Measurements from ENCODE around the gene TROAP. TPM values are rescaled to one million over a fixed set of nuclear protein-coding genes. Genes with fewer than 3 reads are reported as not detected.

The TROAP gene, protein sequence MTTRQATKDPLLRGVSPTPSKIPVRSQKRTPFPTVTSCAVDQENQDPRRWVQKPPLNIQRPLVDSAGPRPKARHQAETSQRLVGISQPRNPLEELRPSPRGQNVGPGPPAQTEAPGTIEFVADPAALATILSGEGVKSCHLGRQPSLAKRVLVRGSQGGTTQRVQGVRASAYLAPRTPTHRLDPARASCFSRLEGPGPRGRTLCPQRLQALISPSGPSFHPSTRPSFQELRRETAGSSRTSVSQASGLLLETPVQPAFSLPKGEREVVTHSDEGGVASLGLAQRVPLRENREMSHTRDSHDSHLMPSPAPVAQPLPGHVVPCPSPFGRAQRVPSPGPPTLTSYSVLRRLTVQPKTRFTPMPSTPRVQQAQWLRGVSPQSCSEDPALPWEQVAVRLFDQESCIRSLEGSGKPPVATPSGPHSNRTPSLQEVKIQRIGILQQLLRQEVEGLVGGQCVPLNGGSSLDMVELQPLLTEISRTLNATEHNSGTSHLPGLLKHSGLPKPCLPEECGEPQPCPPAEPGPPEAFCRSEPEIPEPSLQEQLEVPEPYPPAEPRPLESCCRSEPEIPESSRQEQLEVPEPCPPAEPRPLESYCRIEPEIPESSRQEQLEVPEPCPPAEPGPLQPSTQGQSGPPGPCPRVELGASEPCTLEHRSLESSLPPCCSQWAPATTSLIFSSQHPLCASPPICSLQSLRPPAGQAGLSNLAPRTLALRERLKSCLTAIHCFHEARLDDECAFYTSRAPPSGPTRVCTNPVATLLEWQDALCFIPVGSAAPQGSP
- total RNA-seq: 10 to 100 TPM; 11.8 to 51.8 TPM

DNA sequence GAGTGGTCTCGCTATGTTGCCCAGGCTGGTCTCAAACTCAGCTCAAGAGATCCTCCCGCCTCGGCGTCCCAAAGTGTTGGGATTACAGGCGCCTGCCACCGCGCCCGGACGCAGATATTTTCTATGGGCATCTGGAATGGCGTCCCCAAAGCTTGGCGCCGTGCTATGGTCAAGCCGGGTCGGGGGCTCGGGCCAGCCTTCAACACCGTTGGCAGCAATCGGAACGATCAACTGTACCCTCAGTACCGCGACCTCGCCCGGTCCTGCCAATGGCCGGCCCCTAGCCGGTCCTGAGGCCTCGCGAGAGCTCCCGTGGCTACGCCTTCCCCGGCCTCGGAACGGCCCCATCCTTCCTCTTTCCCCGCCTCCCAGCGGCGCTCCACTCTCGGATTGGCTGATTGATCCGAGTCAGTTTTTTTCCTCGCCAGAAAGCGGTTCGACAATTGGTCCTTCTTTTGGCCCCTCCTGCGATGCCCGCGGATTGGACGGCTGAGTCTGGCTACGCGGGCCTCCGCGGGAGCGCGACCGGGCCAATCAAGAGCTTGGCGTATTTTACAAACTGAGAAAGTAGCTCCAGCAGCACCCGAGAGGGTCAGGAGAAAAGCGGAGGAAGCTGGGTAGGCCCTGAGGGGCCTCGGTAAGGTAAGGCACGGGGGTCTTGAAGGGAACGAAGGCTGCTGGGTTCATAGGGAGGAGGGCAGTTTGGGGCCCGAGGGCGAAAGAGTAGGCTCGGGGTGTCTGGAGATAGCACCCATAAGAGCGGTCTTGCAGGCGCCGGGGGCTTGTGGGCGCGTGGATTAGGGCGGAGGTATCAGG is at the start of gene TROAP:
TROAP (plus strand) TSS at position 548 of the 816 bp plus-strand sequence. CDS start 354 bp downstream, outside the sequence.
- H3K27me3 ChIP-seq: no peaks in the 10 kb centered on the region
- TF ChIP-seq, protein P1, sequence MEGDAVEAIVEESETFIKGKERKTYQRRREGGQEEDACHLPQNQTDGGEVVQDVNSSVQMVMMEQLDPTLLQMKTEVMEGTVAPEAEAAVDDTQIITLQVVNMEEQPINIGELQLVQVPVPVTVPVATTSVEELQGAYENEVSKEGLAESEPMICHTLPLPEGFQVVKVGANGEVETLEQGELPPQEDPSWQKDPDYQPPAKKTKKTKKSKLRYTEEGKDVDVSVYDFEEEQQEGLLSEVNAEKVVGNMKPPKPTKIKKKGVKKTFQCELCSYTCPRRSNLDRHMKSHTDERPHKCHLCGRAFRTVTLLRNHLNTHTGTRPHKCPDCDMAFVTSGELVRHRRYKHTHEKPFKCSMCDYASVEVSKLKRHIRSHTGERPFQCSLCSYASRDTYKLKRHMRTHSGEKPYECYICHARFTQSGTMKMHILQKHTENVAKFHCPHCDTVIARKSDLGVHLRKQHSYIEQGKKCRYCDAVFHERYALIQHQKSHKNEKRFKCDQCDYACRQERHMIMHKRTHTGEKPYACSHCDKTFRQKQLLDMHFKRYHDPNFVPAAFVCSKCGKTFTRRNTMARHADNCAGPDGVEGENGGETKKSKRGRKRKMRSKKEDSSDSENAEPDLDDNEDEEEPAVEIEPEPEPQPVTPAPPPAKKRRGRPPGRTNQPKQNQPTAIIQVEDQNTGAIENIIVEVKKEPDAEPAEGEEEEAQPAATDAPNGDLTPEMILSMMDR (IDR thresholded peaks at IDR 0.05): no peak
- H3K9ac ChIP-seq (ENCODE audit: low read depth in 2 of 2, low read length in 2 of 2): peak within 1 kb of the TSS; percentile 54 to 74
- DNase-seq: peak; percentile 98
- no peaks in the 10 kb centered on the region for H3K36me3 ChIP-seq
- H3K4me3 ChIP-seq: peak within 1 kb of the TSS; percentile 50
- H3K9me3 ChIP-seq: no peaks in the 10 kb centered on the region
- intact Hi-C loops (cut with DNase I): no loop called here
- H3K27ac ChIP-seq: no peak within 1 kb of the TSS
- H3K4me1 ChIP-seq: peaks cover 5% of the 10 kb centered on the region

DNA sequence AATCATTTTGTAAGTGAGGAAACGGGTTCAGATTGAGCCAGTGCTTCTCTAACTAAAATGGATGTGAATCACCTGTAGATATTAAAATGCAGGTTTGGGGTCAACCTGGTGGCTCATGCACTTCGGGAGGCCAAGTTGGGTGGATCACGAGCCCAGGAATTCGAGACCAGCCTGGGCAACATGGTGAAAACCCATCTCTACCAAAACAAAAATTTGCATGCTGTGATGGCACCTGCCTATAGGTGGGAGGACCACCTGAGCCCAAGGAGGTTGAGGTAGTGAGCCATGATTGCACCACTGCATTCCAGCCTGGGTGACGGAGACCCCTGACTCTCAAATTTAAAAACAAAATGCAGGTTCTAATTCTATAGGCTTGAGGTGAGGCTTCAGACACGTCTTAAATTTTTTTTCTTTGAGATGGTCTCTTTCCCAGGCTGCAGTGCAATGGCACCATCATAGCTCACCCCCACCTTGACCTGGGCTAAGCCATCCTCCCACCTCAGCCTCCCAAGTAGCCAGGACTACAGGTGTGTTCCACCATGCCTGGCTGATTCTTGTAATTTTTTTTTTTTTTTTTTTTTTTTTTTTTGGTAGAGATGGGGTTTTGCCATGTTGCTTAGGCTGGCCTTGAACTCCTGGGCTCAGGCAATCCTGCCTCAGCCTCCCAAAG is 49.2 kb upstream of the TROAP start:
- TF ChIP-seq, protein P1 (IDR thresholded peaks at IDR 0.05): no peak
- Histone ChIP-seq H3K4me3 (no peak overlapping the region), H3K9ac (ENCODE audit: low read depth in 2 of 2, low read length in 2 of 2) (no peak overlapping the region), H3K27ac (no peak overlapping the region), H3K9me3 (no peaks in the 10 kb centered on the region), H3K27me3 (no peaks in the 10 kb centered on the region), H3K36me3 (peaks cover 31% of the 10 kb centered on the region), H3K4me1 (no peaks in the 10 kb centered on the region)
- intact Hi-C loops (cut with DNase I): no loop called here
- DNase-seq: no peak

DNA sequence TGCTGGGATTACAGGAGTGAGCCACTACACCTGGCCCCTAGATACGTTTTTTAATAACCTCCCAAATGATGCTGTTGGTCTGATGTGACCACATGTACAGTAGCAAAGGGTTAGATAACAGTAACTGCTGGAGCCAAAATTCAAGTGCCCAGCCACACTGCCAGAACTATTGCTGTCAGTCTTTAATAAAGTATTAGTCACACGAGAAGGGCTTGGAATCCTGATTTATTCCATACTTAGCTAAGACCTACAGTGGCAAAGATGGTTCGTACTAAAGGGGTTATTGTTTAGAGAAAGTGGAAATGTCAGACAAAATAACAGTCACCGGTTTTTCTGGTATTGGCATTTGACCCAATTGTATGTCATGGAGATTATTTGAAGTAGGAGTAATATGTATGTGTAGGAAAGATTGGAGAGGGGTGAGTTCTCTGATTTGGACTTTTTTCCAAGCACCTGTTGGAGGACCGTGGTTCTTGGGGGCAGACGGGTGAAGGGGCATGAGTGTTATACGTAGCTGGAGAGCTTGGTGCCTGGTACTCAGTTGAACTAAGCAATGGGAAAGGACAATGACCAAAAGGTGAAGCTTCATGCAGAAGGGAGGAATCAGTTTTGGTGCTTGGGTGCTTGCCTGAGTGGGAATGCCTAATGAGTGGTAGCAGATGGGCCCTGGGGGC is 48.5 kb upstream of the TROAP start:
- Histone ChIP-seq H3K4me1 (no peaks in the 10 kb centered on the region), H3K9ac (ENCODE audit: low read depth in 2 of 2, low read length in 2 of 2) (no peak overlapping the region), H3K27ac (no peak overlapping the region), H3K9me3 (no peaks in the 10 kb centered on the region), H3K4me3 (no peak overlapping the region), H3K36me3 (peaks cover 31% of the 10 kb centered on the region), H3K27me3 (no peaks in the 10 kb centered on the region)
- intact Hi-C loops (cut with DNase I): no loop called here
- TF ChIP-seq, protein P1 (IDR thresholded peaks at IDR 0.05): no peak
- DNase-seq: no peak

DNA sequence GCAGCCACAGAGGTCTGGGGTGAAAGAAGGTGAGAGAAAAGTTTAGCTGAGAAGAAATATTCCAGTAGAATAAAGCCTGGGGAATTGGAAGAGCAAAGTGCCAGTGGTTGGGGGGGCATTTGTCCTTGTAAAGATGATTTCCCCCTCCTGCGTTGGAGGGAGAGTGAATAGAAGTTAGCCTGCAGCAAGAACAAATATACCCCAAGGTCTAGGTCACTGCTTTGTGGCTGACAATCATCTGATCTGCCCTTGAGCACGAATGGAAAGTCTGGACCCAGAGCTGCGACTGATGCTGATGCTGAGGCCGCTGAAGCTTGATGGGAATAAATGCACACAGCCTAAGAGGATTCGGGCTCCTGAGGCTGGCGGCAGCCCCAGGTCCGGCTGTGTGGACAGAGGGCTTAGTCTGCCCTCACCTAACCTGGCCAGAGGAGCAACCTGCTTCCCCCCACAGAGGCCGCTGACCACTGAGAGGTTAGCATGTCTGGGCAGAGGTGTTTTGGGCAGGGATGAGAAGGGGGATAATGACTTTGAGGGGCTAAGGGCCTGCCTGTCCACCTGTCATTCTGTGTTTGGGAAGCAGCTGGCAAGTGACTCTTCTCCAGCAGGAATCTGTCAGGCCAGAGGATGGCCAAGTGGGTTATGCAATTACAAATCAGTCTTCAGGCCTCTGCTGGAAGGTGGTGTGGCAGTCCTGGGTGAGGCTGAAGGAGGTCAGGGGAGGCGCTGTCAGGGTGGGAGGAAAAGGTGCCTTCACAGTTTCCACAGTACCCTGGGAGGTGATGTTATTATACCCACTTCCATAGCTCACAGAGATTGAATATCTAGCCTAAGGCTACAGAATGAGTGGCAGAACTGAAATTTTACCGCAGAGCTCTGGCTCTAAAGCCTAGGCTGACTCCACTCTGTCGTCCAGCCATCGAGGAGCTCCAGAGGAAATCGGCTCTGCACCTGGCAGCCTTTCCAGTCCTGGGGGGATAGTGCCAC is 46.5 kb upstream of the TROAP start:
- no peak for DNase-seq
- intact Hi-C loops (cut with DNase I): no loop called here
- TF ChIP-seq, protein P1 (IDR thresholded peaks at IDR 0.05): no peak
- H3K4me1 ChIP-seq: no peaks in the 10 kb centered on the region
- no peak overlapping the region for H3K27ac ChIP-seq
- no peaks in the 10 kb centered on the region for H3K9me3 ChIP-seq
- H3K27me3 ChIP-seq: no peaks in the 10 kb centered on the region
- no peak overlapping the region for H3K4me3 ChIP-seq
- peaks cover 12% of the 10 kb centered on the region for H3K36me3 ChIP-seq
- no peak overlapping the region for H3K9ac ChIP-seq (ENCODE audit: low read depth in 2 of 2, low read length in 2 of 2)
